Natural killer cell (primary cell): ENCODE measurements around the gene FIGNL1. TPM values are rescaled to one million over a fixed set of nuclear protein-coding genes. Genes with fewer than 3 reads are reported as not detected.
"Not testable (repeated sequence)": the region's sequence is repeated elsewhere in the genome, so short reads cannot be mapped to it uniquely, and the experiment has no call there.

Experiments used
- ATAC-seq, 3 donors: fragments of 150-1000 bp in 2 of 3; fragments of 200-7000 bp in 1 of 3; cut with Tn5 transposase; 1 replicate in 1 of 3; 2 replicates in 2 of 3; pipeline ENCODE4 v1.10.0; 2021; ENCODE audit warnings: mild to moderate bottlenecking in 2 of 3, moderate library complexity in 2 of 3
- DNase-seq, 2 donors: peaks; one replicate each; pipeline versions ENCODE4 v3.0.0 to v3.0.0-alpha.2; 2013 to 2021; ENCODE audit warnings: mixed read lengths in 1 of 2
- H3K27ac ChIP-seq: one replicate; pipeline ENCODE4 v1.5.1; 2013; ENCODE audit warnings: mild to moderate bottlenecking, low read length
- H3K27me3 ChIP-seq: one replicate; pipeline ENCODE4 v1.6.1; 2013; ENCODE audit warnings: low read length; ENCODE audit not compliant: control insufficient read depth, insufficient read depth
- H3K36me3 ChIP-seq: one replicate; pipeline ENCODE4 v1.6.1; 2013; ENCODE audit warnings: low read length; ENCODE audit not compliant: control insufficient read depth, insufficient read depth
- H3K4me1 ChIP-seq: one replicate; pipeline ENCODE4 v1.6.1; 2013; ENCODE audit warnings: low read length; ENCODE audit not compliant: control insufficient read depth, insufficient read depth
- H3K4me3 ChIP-seq: one replicate; pipeline ENCODE4 v1.5.1; 2013; ENCODE audit warnings: low read length
- H3K9me3 ChIP-seq: one replicate; pipeline ENCODE4 v1.6.1; 2013; ENCODE audit warnings: low read length; ENCODE audit not compliant: control insufficient read depth, insufficient read depth
- H3K27ac Mint-ChIP-seq, 2 donors: one replicate each; pipeline ENCODE4 v1.8.0; 2022; ENCODE audit warnings: mild to moderate bottlenecking in 2 of 2, mixed read lengths in 2 of 2, moderate library complexity in 1 of 2
- H3K27me3 Mint-ChIP-seq, 2 donors: one replicate each; pipeline ENCODE4 v1.8.0; 2022; ENCODE audit warnings: low read depth in 2 of 2, mixed read lengths in 2 of 2
- H3K36me3 Mint-ChIP-seq: one replicate; pipeline ENCODE4 v1.8.0; 2022; ENCODE audit warnings: mixed read lengths
- H3K4me1 Mint-ChIP-seq, 2 donors: one replicate each; pipeline ENCODE4 v1.8.0; 2022; ENCODE audit warnings: mixed read lengths in 2 of 2
- H3K4me3 Mint-ChIP-seq: one replicate; pipeline ENCODE4 v1.8.0; 2022; ENCODE audit warnings: mild to moderate bottlenecking, moderate library complexity, mixed read lengths
- H3K9me3 Mint-ChIP-seq, 2 donors: one replicate each; pipeline ENCODE4 v1.8.0; 2022; ENCODE audit warnings: mixed read lengths in 2 of 2
- WGBS: methylation state at CpG from one replicate; pipeline ENCODE4 v1.1.7; 2013; ENCODE audit warnings: missing lambda C conversion rate; ENCODE audit not compliant: insufficient coverage; 5-methylcytosine and 5-hydroxymethylcytosine counted together
- intact Hi-C: fragments of 100-400 bp; cut with micrococcal nuclease; formaldehyde crosslinking; loops from one replicate; pipeline ENCODE4 v1.14.2; 2022
- total RNA-seq, 4 donors: library from RNA; stranded (reverse); fragments of 120-200 nt in 1 of 4; gene quantifications; one replicate each; pipeline versions ENCODE4 v1.2.3 to v1.2.4, GENCODE V29; 2013 to 2022
- TF ChIP-seq, protein P1 (sequence below): fragments of 200-600 bp; IDR thresholded peaks from one replicate; pipeline ENCODE4 v1.8.0; 2022; ENCODE audit warnings: antibody characterized with exemption

FIGNL1 gene
- total RNA-seq, 3 donors from 2014 or later (not counting 1 experiment from before 2014, with no cell fraction given), result 5.5 to 12.6 (median 7.6) TPM

DNA sequence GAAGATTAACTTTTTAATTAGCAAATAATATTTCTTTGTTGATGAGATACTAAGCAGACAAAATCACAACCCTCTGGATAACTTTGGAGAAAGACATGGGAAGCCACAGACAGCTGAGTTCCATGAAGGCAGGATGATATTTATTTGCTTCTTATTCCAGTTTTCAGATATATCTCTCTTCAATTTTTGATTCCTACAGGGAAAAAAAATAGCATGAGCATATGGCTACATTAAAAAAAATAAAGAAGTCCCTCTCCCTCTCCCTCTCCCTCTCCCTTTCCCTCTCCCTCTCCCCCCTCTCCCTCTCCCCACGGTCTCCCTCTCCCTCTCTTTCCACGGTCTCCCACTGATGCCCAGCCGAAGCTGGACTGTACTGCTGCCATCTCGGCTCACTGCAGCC is 8.5 kb upstream of the FIGNL1 start:
- H3K9me3 ChIP-seq, intact Hi-C loops, H3K4me1 Mint-ChIP-seq, H3K9me3 Mint-ChIP-seq, H3K36me3 ChIP-seq, DNase-seq, H3K27ac ChIP-seq, H3K27ac Mint-ChIP-seq, H3K4me3 Mint-ChIP-seq, H3K4me1 ChIP-seq, H3K4me3 ChIP-seq, ATAC-seq, H3K36me3 Mint-ChIP-seq, H3K27me3 ChIP-seq: not testable (repeated sequence)
- no CpG with 5 or more reads among the region's 4 CpGs for WGBS
- H3K27me3 Mint-ChIP-seq, result peaks cover 9 to 27% of the 10 kb centered on the region in 2 donors

DNA sequence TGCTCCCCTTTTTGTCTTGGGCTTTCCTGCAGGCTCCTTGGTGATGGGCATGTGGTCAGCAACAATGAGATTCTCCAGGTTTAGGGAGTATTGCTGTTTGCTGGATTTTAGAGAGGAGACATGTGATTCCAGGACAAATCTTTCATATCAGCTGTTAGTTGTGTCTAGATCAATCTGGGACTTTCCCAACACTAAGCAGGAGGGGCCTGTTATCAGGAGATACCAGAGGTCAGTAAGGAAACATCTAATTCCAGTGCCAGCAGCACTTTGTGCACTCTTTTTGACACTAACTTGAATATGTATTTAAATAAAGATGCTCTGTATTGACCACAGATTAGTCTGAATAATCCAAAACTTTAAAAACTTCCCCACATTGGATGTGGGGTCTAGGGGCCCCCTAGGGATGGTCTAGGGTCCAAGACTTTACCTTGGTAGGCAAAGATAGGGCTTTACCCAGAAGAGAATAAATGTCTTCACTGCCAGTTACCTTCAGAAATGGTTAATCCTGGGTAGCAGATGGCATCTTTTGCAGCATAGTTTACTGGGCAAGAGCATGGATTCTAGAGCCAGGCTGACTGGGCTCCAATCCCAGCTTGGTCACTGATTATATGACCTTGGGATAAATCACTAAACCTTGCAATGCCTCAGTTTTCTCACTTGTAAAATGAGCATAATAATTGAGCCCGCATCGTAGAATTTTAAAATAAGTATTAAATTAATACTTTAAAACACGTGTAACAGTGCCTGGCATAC is 6.4 kb upstream of the FIGNL1 start:
- Histone ChIP-seq H3K4me3 (no peak overlapping the region), H3K4me1 (no peaks in the 10 kb centered on the region), H3K27me3 (no peaks in the 10 kb centered on the region), H3K9me3 (no peaks in the 10 kb centered on the region), H3K27ac (no peak overlapping the region), H3K36me3 (no peaks in the 10 kb centered on the region)
- 0% methylated on average over 1 of the region's 3 CpGs for WGBS
- DNase-seq, result no peak
- Mint-ChIP-seq H3K4me1 (no peaks in the 10 kb centered on the region), H3K27ac (no peak overlapping the region), H3K4me3 (no peak overlapping the region), H3K27me3 (peaks cover 15 to 36% of the 10 kb centered on the region in 2 donors), H3K9me3 (no peaks in the 10 kb centered on the region), H3K36me3 (no peaks in the 10 kb centered on the region)
- intact Hi-C loops, result no loop called here
- TF ChIP-seq, protein P1, sequence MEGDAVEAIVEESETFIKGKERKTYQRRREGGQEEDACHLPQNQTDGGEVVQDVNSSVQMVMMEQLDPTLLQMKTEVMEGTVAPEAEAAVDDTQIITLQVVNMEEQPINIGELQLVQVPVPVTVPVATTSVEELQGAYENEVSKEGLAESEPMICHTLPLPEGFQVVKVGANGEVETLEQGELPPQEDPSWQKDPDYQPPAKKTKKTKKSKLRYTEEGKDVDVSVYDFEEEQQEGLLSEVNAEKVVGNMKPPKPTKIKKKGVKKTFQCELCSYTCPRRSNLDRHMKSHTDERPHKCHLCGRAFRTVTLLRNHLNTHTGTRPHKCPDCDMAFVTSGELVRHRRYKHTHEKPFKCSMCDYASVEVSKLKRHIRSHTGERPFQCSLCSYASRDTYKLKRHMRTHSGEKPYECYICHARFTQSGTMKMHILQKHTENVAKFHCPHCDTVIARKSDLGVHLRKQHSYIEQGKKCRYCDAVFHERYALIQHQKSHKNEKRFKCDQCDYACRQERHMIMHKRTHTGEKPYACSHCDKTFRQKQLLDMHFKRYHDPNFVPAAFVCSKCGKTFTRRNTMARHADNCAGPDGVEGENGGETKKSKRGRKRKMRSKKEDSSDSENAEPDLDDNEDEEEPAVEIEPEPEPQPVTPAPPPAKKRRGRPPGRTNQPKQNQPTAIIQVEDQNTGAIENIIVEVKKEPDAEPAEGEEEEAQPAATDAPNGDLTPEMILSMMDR, result no peak
- ATAC-seq, result no peak

DNA sequence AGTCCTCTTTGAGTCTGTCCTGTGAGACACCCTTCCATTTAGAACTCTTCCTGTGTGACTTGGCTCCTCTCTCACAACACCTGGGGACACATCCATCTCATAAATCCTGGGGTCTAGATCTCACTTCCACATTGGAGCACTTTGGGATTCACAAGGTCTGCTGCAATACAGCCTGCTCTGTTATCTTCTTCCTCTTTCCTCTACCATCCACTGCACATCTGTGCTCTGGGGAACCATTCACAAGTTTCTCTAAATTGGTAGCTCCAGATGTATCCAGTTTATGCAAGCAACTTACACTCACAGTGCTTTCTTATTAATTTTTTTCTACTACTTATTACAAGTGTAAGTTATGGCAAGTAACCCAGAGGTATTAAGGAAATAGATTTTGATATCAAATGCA is 5.5 kb upstream of the FIGNL1 start:
- Mint-ChIP-seq H3K4me3 (no peak overlapping the region), H3K4me1 (peaks cover 4 to 5% of the 10 kb centered on the region in 2 donors), H3K9me3 (no peaks in the 10 kb centered on the region), H3K27ac (no peak overlapping the region), H3K27me3 (peaks cover 15 to 36% of the 10 kb centered on the region in 2 donors), H3K36me3 (no peaks in the 10 kb centered on the region)
- intact Hi-C loops, result no loop called here
- Histone ChIP-seq H3K36me3 (no peaks in the 10 kb centered on the region), H3K27me3 (no peaks in the 10 kb centered on the region), H3K4me1 (peaks cover 8% of the 10 kb centered on the region), H3K27ac (no peak overlapping the region), H3K4me3 (no peak overlapping the region), H3K9me3 (no peaks in the 10 kb centered on the region)
- TF ChIP-seq, protein P1, result no peak
- DNase-seq, result no peak
- ATAC-seq, result no peak

DNA sequence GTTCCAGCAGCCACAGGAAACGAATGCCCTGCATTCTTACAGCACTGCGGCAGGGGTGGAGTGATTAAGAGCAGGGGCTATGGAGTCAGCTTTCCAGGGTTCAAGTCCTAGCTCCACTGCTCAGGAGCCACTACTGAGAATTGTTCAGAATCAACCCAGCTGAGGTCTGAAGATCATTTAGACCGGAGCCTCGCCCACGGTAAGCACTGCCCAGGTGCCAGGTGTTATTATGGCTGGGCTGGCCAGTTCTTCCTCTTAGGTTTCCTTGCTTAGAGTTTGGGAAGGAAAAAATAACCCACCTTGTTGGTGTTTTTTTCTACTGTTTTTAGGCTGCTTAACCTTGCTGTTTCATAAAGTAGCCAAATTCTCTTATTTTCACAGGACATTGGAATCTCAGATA is 4.8 kb upstream of the FIGNL1 start:
- TF ChIP-seq, protein P1, result no peak
- Histone ChIP-seq H3K9me3 (no peaks in the 10 kb centered on the region), H3K4me3 (no peak overlapping the region), H3K36me3 (no peaks in the 10 kb centered on the region), H3K4me1 (peaks cover 10% of the 10 kb centered on the region), H3K27ac (no peak overlapping the region), H3K27me3 (no peaks in the 10 kb centered on the region)
- no peak for DNase-seq
- H3K27ac Mint-ChIP-seq, result no peak overlapping the region
- no peak overlapping the region for H3K4me3 Mint-ChIP-seq
- no peaks in the 10 kb centered on the region for H3K36me3 Mint-ChIP-seq
- intact Hi-C loops, result no loop called here
- peaks cover 15 to 36% of the 10 kb centered on the region in 2 donors for H3K27me3 Mint-ChIP-seq
- 87% methylated on average over 5 of the region's 5 CpGs for WGBS
- H3K9me3 Mint-ChIP-seq, result no peaks in the 10 kb centered on the region
- H3K4me1 Mint-ChIP-seq, result peaks cover 11% of the 10 kb centered on the region in 2 donors
- no peak for ATAC-seq
